ENCODE measurements around the gene MRPS23. TPM values are rescaled to one million over a fixed set of nuclear protein-coding genes. Genes with fewer than 3 reads are reported as not detected.

MRPS23 gene
- total RNA-seq, 1 donor = 19.9 TPM

- Histone ChIP-seq H4K20me1 (ENCODE audit: insufficient read depth, low read length) (no peaks in the 10 kb centered on the region), H3K36me3 (ENCODE audit: insufficient read depth, low read length) (no peaks in the 10 kb centered on the region), H3K4me2 (ENCODE audit: insufficient read depth, low read length) (no peak overlapping the region), H3K27ac (ENCODE audit: low read depth, low read length) (no peak overlapping the region), H3K4me1 (ENCODE audit: insufficient read depth, low read length) (peaks cover 23% of the 10 kb centered on the region), H2AFZ (ENCODE audit: low read length) (no peak overlapping the region), H3K9me3 (ENCODE audit: low read depth, low read length) (no peaks in the 10 kb centered on the region), H3K4me3 (ENCODE audit: insufficient read depth, low read length) (no peak overlapping the region), H3K79me2 (ENCODE audit: insufficient read depth, low read length) (no peaks in the 10 kb centered on the region), H3K27me3 (ENCODE audit: insufficient read depth, low read length) (no peaks in the 10 kb centered on the region)
- TF ChIP-seq CTCF (IDR thresholded peaks at IDR 0.05; ENCODE audit: extremely low read depth, low read depth, low read length) = no peak
- peak; percentile 21 for DNase-seq (ENCODE audit: insufficient read length, low spot score, missing footprints)
These were observed 10.0 kb upstream of the MRPS23 start for GRCh38 chr17:57859601-57860413.

GRCh38 chr17:57858838-57859237 lies 9.0 kb upstream of the MRPS23 start:
- Histone ChIP-seq H3K27ac (ENCODE audit: low read depth, low read length) (no peak overlapping the region), H2AFZ (ENCODE audit: low read length) (no peak overlapping the region), H3K4me3 (ENCODE audit: insufficient read depth, low read length) (no peak overlapping the region), H4K20me1 (ENCODE audit: insufficient read depth, low read length) (no peaks in the 10 kb centered on the region), H3K79me2 (ENCODE audit: insufficient read depth, low read length) (no peaks in the 10 kb centered on the region), H3K4me1 (ENCODE audit: insufficient read depth, low read length) (peaks cover 23% of the 10 kb centered on the region), H3K27me3 (ENCODE audit: insufficient read depth, low read length) (no peaks in the 10 kb centered on the region), H3K36me3 (ENCODE audit: insufficient read depth, low read length) (no peaks in the 10 kb centered on the region), H3K4me2 (ENCODE audit: insufficient read depth, low read length) (no peak overlapping the region), H3K9me3 (ENCODE audit: low read depth, low read length) (no peaks in the 10 kb centered on the region)
- DNase-seq (ENCODE audit: insufficient read length, low spot score, missing footprints) = peak; percentile 74
- TF ChIP-seq CTCF (IDR thresholded peaks at IDR 0.05; ENCODE audit: extremely low read depth, low read depth, low read length) = no peak

GRCh38 chr17:57856792-57857620 lies 7.2 kb upstream of the MRPS23 start:
- TF ChIP-seq CTCF (IDR thresholded peaks at IDR 0.05; ENCODE audit: extremely low read depth, low read depth, low read length) = no peak
- Histone ChIP-seq H3K79me2 (ENCODE audit: insufficient read depth, low read length) (no peaks in the 10 kb centered on the region), H3K27me3 (ENCODE audit: insufficient read depth, low read length) (no peaks in the 10 kb centered on the region), H3K4me3 (ENCODE audit: insufficient read depth, low read length) (no peak overlapping the region), H2AFZ (ENCODE audit: low read length) (no peak overlapping the region), H3K4me1 (ENCODE audit: insufficient read depth, low read length) (peaks cover 23% of the 10 kb centered on the region), H3K36me3 (ENCODE audit: insufficient read depth, low read length) (no peaks in the 10 kb centered on the region), H4K20me1 (ENCODE audit: insufficient read depth, low read length) (no peaks in the 10 kb centered on the region), H3K27ac (ENCODE audit: low read depth, low read length) (no peak overlapping the region), H3K9me3 (ENCODE audit: low read depth, low read length) (no peaks in the 10 kb centered on the region), H3K4me2 (ENCODE audit: insufficient read depth, low read length) (no peak overlapping the region)
- no peak for DNase-seq (ENCODE audit: insufficient read length, low spot score, missing footprints)
